Glutamatergic neuron (in vitro differentiated cells): ENCODE measurements around the gene PPM1M. TPM values are rescaled to one million over a fixed set of nuclear protein-coding genes. Genes with fewer than 3 reads are reported as not detected.

Source experiments
- DNase-seq: peaks from one replicate; pipeline ENCODE4 v3.0.0; 2022
- H3K27ac Mint-ChIP-seq: one replicate; pipeline ENCODE4 v1.8.0; 2020; ENCODE audit warnings: mild to moderate bottlenecking, mixed read lengths, inconsistent platforms; ENCODE audit not compliant: unreplicated experiment
- H3K27me3 Mint-ChIP-seq: one replicate; pipeline ENCODE4 v1.8.0; 2020; ENCODE audit warnings: mild to moderate bottlenecking, moderate library complexity, mixed read lengths, inconsistent platforms; ENCODE audit not compliant: unreplicated experiment
- H3K36me3 Mint-ChIP-seq: one replicate; pipeline ENCODE4 v1.8.0; 2020; ENCODE audit warnings: mild to moderate bottlenecking, mixed read lengths, inconsistent platforms; ENCODE audit not compliant: unreplicated experiment
- H3K4me1 Mint-ChIP-seq: one replicate; pipeline ENCODE4 v1.8.0; 2020; ENCODE audit warnings: mild to moderate bottlenecking, low read depth, mixed read lengths, inconsistent platforms; ENCODE audit not compliant: unreplicated experiment
- H3K4me3 Mint-ChIP-seq: one replicate; pipeline ENCODE4 v1.8.0; 2020; ENCODE audit warnings: mild to moderate bottlenecking, mixed read lengths, inconsistent platforms; ENCODE audit not compliant: unreplicated experiment
- H3K9me3 Mint-ChIP-seq: one replicate; pipeline ENCODE4 v1.8.0; 2020; ENCODE audit warnings: mild to moderate bottlenecking, moderate library complexity, mixed read lengths, inconsistent platforms; ENCODE audit not compliant: unreplicated experiment
- CTCF ChIP-seq: fragments of 200-600 bp; sonication (generic); IDR thresholded peaks from one replicate; pipeline ENCODE4 v1.5.0; 2021; ENCODE audit not compliant: partially characterized antibody, unreplicated experiment
- total RNA-seq: library from RNA; stranded (reverse); fragmentation: NEBNext Ultra II Directional; extraction: Animal tissue kit (Norgen Biotek cat#: 25700); gene quantifications from one replicate; pipeline ENCODE4 v1.2.1, GENCODE V29; 2021; ENCODE audit not compliant: unreplicated experiment

The PPM1M gene
- total RNA-seq, 1 donor from 2014 or later, result 7.8 TPM

- Mint-ChIP-seq H3K27ac (no peak overlapping the region), H3K36me3 (no peaks in the 10 kb centered on the region), H3K4me3 (no peak overlapping the region), H3K9me3 (peaks cover 5% of the 10 kb centered on the region), H3K4me1 (peaks cover 6% of the 10 kb centered on the region), H3K27me3 (peaks cover 12% of the 10 kb centered on the region)
- no peak for TF ChIP-seq CTCF
- DNase-seq, result no peak
Measured at GRCh38 chr3:52222319-52223221, 23.0 kb upstream of the PPM1M start.

- TF ChIP-seq CTCF, result no peak
- H3K36me3 Mint-ChIP-seq, result no peaks in the 10 kb centered on the region
- peaks cover 12% of the 10 kb centered on the region for H3K27me3 Mint-ChIP-seq
- H3K4me1 Mint-ChIP-seq, result peaks cover 6% of the 10 kb centered on the region
- no peak overlapping the region for H3K27ac Mint-ChIP-seq
- no peak for DNase-seq
- H3K4me3 Mint-ChIP-seq, result no peak overlapping the region
- H3K9me3 Mint-ChIP-seq, result peaks cover 5% of the 10 kb centered on the region
Measured at GRCh38 chr3:52223449-52224408, 21.8 kb upstream of the PPM1M start.

GRCh38 chr3:52225452-52226228, 19.9 kb upstream of the PPM1M start, which contains the start of gene TLR9:
TSS of gene TLR9 (minus strand) at chr3:52225645. CDS start at chr3:52225529, 116 bp downstream.
- H3K4me3 Mint-ChIP-seq, result no peak within 1 kb of the TSS

GRCh38 chr3:52226229-52226817, 19.2 kb upstream of the PPM1M start:
- TF ChIP-seq CTCF, result no peak
- DNase-seq, result no peak
- H3K27ac Mint-ChIP-seq, result peak overlapping the region; percentile 7
- no peak overlapping the region for H3K4me3 Mint-ChIP-seq
- H3K36me3 Mint-ChIP-seq, result no peaks in the 10 kb centered on the region
- peaks cover 6% of the 10 kb centered on the region for H3K4me1 Mint-ChIP-seq
- H3K27me3 Mint-ChIP-seq, result peaks cover 16% of the 10 kb centered on the region
- H3K9me3 Mint-ChIP-seq, result peaks cover 5% of the 10 kb centered on the region

More at GRCh38 chr3:52225452-52226228, 19.9 kb upstream of the PPM1M start, which contains the start of gene TLR9:
- peaks cover 5% of the 10 kb centered on the region for H3K9me3 Mint-ChIP-seq
- H3K27ac Mint-ChIP-seq, result no peak within 1 kb of the TSS
- no peak for TF ChIP-seq CTCF
- peaks cover 6% of the 10 kb centered on the region for H3K4me1 Mint-ChIP-seq
- DNase-seq, result no peak
- H3K27me3 Mint-ChIP-seq, result peaks cover 16% of the 10 kb centered on the region
- no peaks in the 10 kb centered on the region for H3K36me3 Mint-ChIP-seq
